GM12878 (cell line): ENCODE measurements around the gene C1QTNF9B. TPM values are rescaled to one million over a fixed set of nuclear protein-coding genes. Genes with fewer than 3 reads are reported as not detected.

Source experiments
- ATAC-seq: fragments of 200-7000 bp; cut with Tn5 transposase; 3 replicates; pipeline ENCODE4 v1.9.1; 2020; ENCODE audit warnings: mild to moderate bottlenecking, moderate library complexity
- BruUV-seq: library from RNA; stranded (reverse); fragments of 400-500 nt; replicated peaks from 2 replicates; lab custom pipeline; 2021; lab: Mats Ljungman, UMichigan
- CTCF ChIA-PET: fragments of 300-600 bp; sonication (Branson Sonifier 250); formaldehyde crosslinking; extraction: SDS; loops from one replicate; lab custom pipeline; 2021; ENCODE audit warnings: inconsistent platforms; lab: Yijun Ruan, JAX
- POLR2A ChIA-PET: fragments of 350-600 bp; formaldehyde crosslinking; extraction: SDS; loops from one replicate; lab custom pipeline; 2021; ENCODE audit warnings: inconsistent platforms; lab: Charles Lee
- RAD21 ChIA-PET: fragments of 300-600 bp; sonication (Branson Sonifier 250); formaldehyde crosslinking; loops from one replicate; lab custom pipeline; 2023; ENCODE audit warnings: antibody characterized with exemption; ENCODE audit not compliant: unreplicated experiment; lab: Charles Lee
- SMC1A ChIA-PET: fragments of 300-600 bp; sonication (Branson Sonifier 250); formaldehyde crosslinking; loops from one replicate; lab custom pipeline; 2023; ENCODE audit not compliant: unreplicated experiment, uncharacterized antibody; lab: Charles Lee
- DNase-seq: peaks from one replicate; pipeline ENCODE4 v3.0.0-alpha.2; 2011; ENCODE audit warnings: low read depth, low spot score
- FAIRE-seq: peaks from 3 replicates; lab custom pipeline; 2011; peaks lifted over from hg19 to GRCh38; lab: Jason Lieb, UNC
- H2AFZ ChIP-seq: 2 replicates; pipeline ENCODE4 v1.6.0; 2011; ENCODE audit warnings: low read depth, low read length, control low read depth; ENCODE audit not compliant: control insufficient read depth
- H3K27ac ChIP-seq: 2 replicates; pipeline ENCODE4 v1.5.1; 2011; ENCODE audit warnings: control low read depth; ENCODE audit not compliant: control insufficient read depth, insufficient read depth
- H3K27me3 ChIP-seq, 2 experiments: replicated peaks in 1 of 2; 2 replicates each; pipeline versions ENCODE4 v1.6.0 to v1.6.1; 2011; ENCODE audit warnings: low read length in 1 of 2; ENCODE audit not compliant: control insufficient read depth in 2 of 2, insufficient read depth in 2 of 2
- H3K36me3 ChIP-seq, 2 experiments: 2 replicates each; pipeline ENCODE4 v1.5.1; 2011; ENCODE audit warnings: low read length in 1 of 2; ENCODE audit not compliant: control insufficient read depth in 2 of 2, insufficient read depth in 2 of 2
- H3K4me1 ChIP-seq: 2 replicates; pipeline ENCODE4 v1.6.1; 2011; ENCODE audit warnings: mild to moderate bottlenecking, low read length, moderate library complexity, mixed read lengths; ENCODE audit not compliant: control insufficient read depth, insufficient read depth
- H3K4me2 ChIP-seq: 2 replicates; pipeline ENCODE4 v1.6.0; 2011; ENCODE audit warnings: control low read depth; ENCODE audit not compliant: control insufficient read depth, insufficient read depth
- H3K4me3 ChIP-seq: fragments of 200-600 bp; sonication (generic); 2 replicates; pipeline ENCODE4 v1.5.1; 2016
- H3K79me2 ChIP-seq: 2 replicates; pipeline ENCODE4 v1.6.0; 2011; ENCODE audit warnings: low read length; ENCODE audit not compliant: control insufficient read depth, insufficient read depth
- H3K9ac ChIP-seq: 2 replicates; pipeline ENCODE4 v1.8.0; 2011; ENCODE audit warnings: low read length, control low read depth, mixed read lengths; ENCODE audit not compliant: control insufficient read depth, insufficient read depth
- H3K9me3 ChIP-seq: replicated peaks from 3 replicates; pipeline ENCODE4 v1.5.1; 2011; ENCODE audit warnings: mild to moderate bottlenecking, low read length; ENCODE audit not compliant: control insufficient read depth, insufficient read depth
- H4K20me1 ChIP-seq: 2 replicates; pipeline ENCODE4 v1.6.0; 2011; ENCODE audit not compliant: control insufficient read depth, insufficient read depth
- GATAD2B ChIP-seq: fragments of 450-650 bp; conservative IDR thresholded peaks from 2 replicates; pipeline ENCODE4 v1.6.1; 2017; ENCODE audit warnings: low read depth, mild to moderate bottlenecking, moderate library complexity
- IKZF1 ChIP-seq: fragments of 450-650 bp; conservative IDR thresholded peaks from 2 replicates; pipeline ENCODE4 v1.6.1; 2017; ENCODE audit warnings: antibody characterized with exemption, mild to moderate bottlenecking
- JUNB ChIP-seq: IDR thresholded peaks from 2 replicates; pipeline ENCODE4 v1.6.1; 2016; ENCODE audit warnings: antibody characterized with exemption, mild to moderate bottlenecking
- MEF2A ChIP-seq: IDR thresholded peaks from 2 replicates; pipeline ENCODE4 v1.6.1; 2011; ENCODE audit warnings: low read depth, mild to moderate bottlenecking, low read length, moderate library complexity; ENCODE audit not compliant: insufficient read depth
- MYB ChIP-seq: fragments of 150-350 bp; IDR thresholded peaks from 2 replicates; pipeline ENCODE4 v1.6.1; 2014; ENCODE audit warnings: mild to moderate bottlenecking, low read depth, low read length, borderline replicate concordance
- NR2F1 ChIP-seq: fragments of 450-650 bp; conservative IDR thresholded peaks from 2 replicates; pipeline ENCODE4 v1.6.1; 2017; ENCODE audit warnings: mild to moderate bottlenecking
- PAX5 ChIP-seq: IDR thresholded peaks from 2 replicates; pipeline ENCODE4 v1.6.1; 2011; ENCODE audit warnings: low read depth, low read length, borderline replicate concordance
- RBBP5 ChIP-seq: fragments of 200-600 bp; sonication (generic); conservative IDR thresholded peaks from 2 replicates; pipeline ENCODE4 v1.6.1; 2016
- REST ChIP-seq: IDR thresholded peaks from 2 replicates; pipeline ENCODE4 v1.6.1; 2012; ENCODE audit warnings: mild to moderate bottlenecking, low read depth, low read length
- TAF1 ChIP-seq: IDR thresholded peaks from 2 replicates; pipeline ENCODE4 v1.6.1; 2011; ENCODE audit warnings: mild to moderate bottlenecking, low read depth, low read length, borderline replicate concordance
- TCF7 ChIP-seq: IDR thresholded peaks from 2 replicates; pipeline ENCODE4 v1.6.1; 2014; ENCODE audit warnings: antibody characterized with exemption, borderline replicate concordance
- WGBS: methylation state at CpG from one replicate; pipeline ENCODE4 v1.1.6; 2016; ENCODE audit warnings: low lambda C conversion rate; ENCODE audit not compliant: insufficient replicate concordance, insufficient coverage; ENCODE audit errors: missing lambda C conversion rate; 5-methylcytosine and 5-hydroxymethylcytosine counted together
- in situ Hi-C: fragments of 300-500 bp; cut with MboI; formaldehyde crosslinking; loops from 9 replicates; pipeline ENCODE4 v1.14.3; 2018; ENCODE audit warnings: mixed read lengths
- intact Hi-C: fragments of 100-400 bp; cut with micrococcal nuclease; formaldehyde crosslinking; loops from one replicate; pipeline ENCODE4 v1.14.2; 2022; ENCODE audit not compliant: unreplicated experiment
- polyA plus RNA-seq, 11 experiments: library from polyadenylated mRNA; depleted of rRNA in 4 of 11; unstranded in 6 of 11; stranded (reverse) in 5 of 11; fragments of >200 nt; fragmentation: Nextera tagmentation in 4 of 11; fragmentation: Illumina TruSeq in 1 of 11; extraction: Ambion mirVana in 4 of 11; extraction: Trizol in 1 of 11; gene quantifications; 1 replicate in 1 of 11; 2 replicates in 10 of 11; pipeline versions ENCODE4 v1.2.1 to v1.2.3, GENCODE V29; 2011 to 2016; ENCODE audit warnings: inconsistent platforms in 2 of 11, missing spikeins in 2 of 11, low read depth in 1 of 11
- total RNA-seq, 4 experiments: library from RNA; depleted of rRNA in 3 of 4; stranded (reverse); fragments of >200 nt in 3 of 4; fragmentation: Illumina TruSeq in 1 of 4; extraction: Trizol in 1 of 4; gene quantifications; 2 replicates each; pipeline versions ENCODE4 v1.2.1 to v1.2.3, GENCODE V29; 2013 to 2021

C1QTNF9B gene
- total and polyA plus RNA-seq, 10 of the 15 experiments (the other 5 are each of a cell fraction or from before 2014, with no cell fraction given): 0.10 to 0.48 (median 0.32) TPM; not detected in 6

- no peak overlapping the region for H3K9ac ChIP-seq
- no peaks in the 10 kb centered on the region for H3K4me1 ChIP-seq
- in situ Hi-C loops (no loop called here), intact Hi-C loops (no loop called here)
- BruUV-seq: no TSS peak
- no peak overlapping the region for H3K27ac ChIP-seq
- TF ChIP-seq TCF7 (no peak), GATAD2B (no peak), REST (no peak), IKZF1 (no peak), MYB (no peak), MEF2A (no peak), PAX5 (no peak), TAF1 (no peak), RBBP5 (no peak), JUNB (no peak), NR2F1 (no peak)
- TF ChIP-seq, all 136 proteins: peak for 0
- POLR2A ChIA-PET: no interaction called here
- H3K9me3 ChIP-seq: no peaks in the 10 kb centered on the region
- H3K27me3 ChIP-seq: peaks cover 0 to 11% of the 10 kb centered on the region in 2 experiments; a peak in 2 of 4 replicates
- 66% methylated on average over 15 of the region's 16 CpGs for WGBS
- H3K79me2 ChIP-seq: no peaks in the 10 kb centered on the region
- SMC1A ChIA-PET: no interaction called here
- H4K20me1 ChIP-seq: no peaks in the 10 kb centered on the region
- H3K36me3 ChIP-seq: no peaks in the 10 kb centered on the region
- no peak overlapping the region for H3K4me3 ChIP-seq
- CTCF ChIA-PET: interaction anchor here (1.9 kb wide), 1 partner anchor 14 kb away, joined by 5 read pairs; the partner anchor contains the start of gene MIPEP
- RAD21 ChIA-PET: no interaction called here
- H2AFZ ChIP-seq: no peak overlapping the region
- FAIRE-seq: no peak
- no peak overlapping the region for H3K4me2 ChIP-seq
- DNase-seq: no peak
- no peak for ATAC-seq
Observed at GRCh38 chr13:23903906-23904280, 6.6 kb upstream of the C1QTNF9B start.
